Naive thymus-derived CD4-positive, alpha-beta T cell (primary cell): ENCODE measurements around the gene SAXO2. TPM values are rescaled to one million over a fixed set of nuclear protein-coding genes. Genes with fewer than 3 reads are reported as not detected.

ENCODE experiments used
- polyA plus RNA-seq, 2 donors: library from polyadenylated mRNA; unstranded; fragments of 300-500 nt; fragmentation: Illumina TruSeq; gene quantifications; one replicate each; pipeline ENCODE4 v1.2.3, GENCODE V29; 2021
- total RNA-seq, 6 experiments: library from RNA in 5 of 6; stranded (reverse) in 5 of 6; gene quantifications; 1 replicate in 5 of 6; 2 replicates in 1 of 6; pipeline ENCODE4 v1.2.3 and lab custom pipeline; 2021 to 2026

SAXO2 gene
- total and polyA plus RNA-seq, 7 experiments from 2014 or later = 0.25 to 6.4 (median 1.6) TPM; not detected in 2

Other genes with a start within 250 kb of the SAXO2 start
- 1 to 10 TPM in 3 of 5 experiments, under 1 TPM in 2; 0.73 to 1.9 (median 1.1) TPM for gene MEX3B, start 216.8 kb upstream of the SAXO2 start, total RNA-seq
- gene MEX3B, start 216.8 kb upstream of the SAXO2 start, polyA plus RNA-seq = under 1 TPM in 1 of 2 donors, not detected in 1; 0.12 TPM
- gene EFL1, start 84 bp upstream of the SAXO2 start, total RNA-seq = 10 to 100 TPM in 4 of 5 experiments, 1 to 10 TPM in 1; 9.9 to 27.5 (median 16.6) TPM
- gene EFL1, start 84 bp upstream of the SAXO2 start, polyA plus RNA-seq = 10 to 100 TPM; 14.1 to 21.2 TPM
- gene GOLGA6L10, start 86.7 kb downstream of the SAXO2 start, total RNA-seq = 1 to 10 TPM in 4 of 5 experiments, under 1 TPM in 1; 0.56 to 3.8 (median 1.8) TPM
- gene GOLGA6L10, start 86.7 kb downstream of the SAXO2 start, polyA plus RNA-seq = under 1 TPM; 0.04 to 0.62 TPM
- 1 to 10 TPM; 1.5 to 4.8 (median 2.7) TPM for gene GOLGA6L9, start 167.0 kb downstream of the SAXO2 start, total RNA-seq
- gene GOLGA6L9, start 167.0 kb downstream of the SAXO2 start, polyA plus RNA-seq = under 1 TPM; 0.34 to 0.93 TPM